Lower leg skin (tissue), 3 donors: ENCODE data around the gene KCNJ14.

Experiments
- CTCF ChIP-seq, 3 donors: fragments of 450-650 bp; IDR thresholded peaks; one replicate each; pipeline ENCODE4 v1.5.1; 2016; ENCODE audit warnings: antibody characterized with exemption in 3 of 3, mild to moderate bottlenecking in 3 of 3, moderate library complexity in 2 of 3
- POLR2A ChIP-seq, 2 donors: fragments of 450-650 bp; IDR thresholded peaks; one replicate each; pipeline ENCODE4 v1.6.1; 2016 to 2017; ENCODE audit warnings: antibody characterized with exemption in 2 of 2, mild to moderate bottlenecking in 1 of 2, moderate library complexity in 1 of 2

GRCh38 chr19:48499316-48500090 is 44.1 kb downstream of the KCNJ14 start:
- TF ChIP-seq CTCF (IDR thresholded peaks at IDR 0.05) = no peak
- no peak for TF ChIP-seq POLR2A (IDR thresholded peaks at IDR 0.05)
